HL-60 (cell line): ENCODE measurements around the gene CEP72.

Source experiments
- DNase-seq, 2 experiments: peaks; one replicate each; pipeline ENCODE4 v3.0.0-alpha.2; 2010 to 2020; ENCODE audit warnings: low read depth in 1 of 2, low spot score in 1 of 2
- H3K27ac ChIP-seq: fragments of 250-450 bp; sonication (Bioruptor Pico); replicated peaks from 2 replicates; pipeline ENCODE4 v1.5.1; 2020; ENCODE audit warnings: mild to moderate bottlenecking, moderate library complexity
- H3K27me3 ChIP-seq: fragments of 250-450 bp; sonication (Bioruptor Pico); 2 replicates; pipeline ENCODE4 v1.5.1; 2021; ENCODE audit warnings: mild to moderate bottlenecking, moderate library complexity; ENCODE audit not compliant: insufficient read depth, poor library complexity, severe bottlenecking
- H3K4me3 ChIP-seq: replicated peaks from 2 replicates; pipeline ENCODE4 v1.5.1; 2011; ENCODE audit warnings: mild to moderate bottlenecking, control low read depth, low read length; ENCODE audit not compliant: insufficient read depth
- GABPA ChIP-seq: IDR thresholded peaks from 2 replicates; pipeline ENCODE4 v1.6.1; 2012; ENCODE audit warnings: low read depth
- POLR2AphosphoS5 ChIP-seq: IDR thresholded peaks from 2 replicates; pipeline ENCODE4 v1.6.1; 2012; ENCODE audit warnings: low read depth
- SPI1 ChIP-seq: IDR thresholded peaks from 2 replicates; pipeline ENCODE4 v1.6.1; 2012; ENCODE audit warnings: low read depth, mild to moderate bottlenecking, borderline replicate concordance
- TF ChIP-seq, protein P1 (sequence below): IDR thresholded peaks from one replicate; pipeline ENCODE4 v1.5.1; 2011; ENCODE audit warnings: low read length, control low read depth, inconsistent platforms; ENCODE audit not compliant: insufficient read depth
- TF ChIP-seq, protein P2 (sequence below): IDR thresholded peaks from 2 replicates; pipeline ENCODE4 v1.6.1; 2012; ENCODE audit warnings: low read depth; ENCODE audit not compliant: insufficient replicate concordance

The CEP72 gene

DNA sequence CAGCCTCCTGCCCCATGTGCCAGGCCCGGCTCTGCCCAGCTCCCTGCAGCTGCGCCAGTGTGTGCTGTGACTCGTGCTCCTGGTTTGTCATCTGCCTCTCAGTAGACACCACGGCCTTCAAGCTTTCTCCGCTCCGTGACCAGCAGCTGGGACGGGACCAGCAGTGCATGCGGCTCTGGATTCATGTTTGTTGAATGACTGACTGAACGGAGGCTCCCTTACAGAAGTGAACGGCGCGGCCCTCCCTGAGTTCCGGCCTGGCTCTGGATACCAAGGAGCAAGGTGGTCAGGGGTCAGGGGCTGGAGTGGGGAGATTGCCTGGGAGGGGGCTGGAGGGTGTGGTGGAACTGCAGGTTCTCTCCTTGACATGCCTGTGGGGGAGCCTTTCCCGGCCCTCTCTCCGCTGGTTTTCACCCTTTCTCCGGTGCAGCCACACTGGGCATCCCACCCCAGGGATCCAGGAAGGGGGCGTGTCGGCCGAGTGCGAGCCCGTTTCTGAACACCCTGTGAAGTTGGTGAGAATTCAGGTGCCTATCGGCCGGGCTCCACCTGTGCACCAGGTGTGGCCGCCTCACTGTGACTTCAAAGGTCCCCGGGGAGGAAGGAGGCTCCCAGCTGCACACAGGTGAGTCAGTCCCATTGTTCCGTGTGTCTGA, 11.1 kb upstream of the CEP72 start:
- TF ChIP-seq POLR2AphosphoS5 = no peak
- TF ChIP-seq, protein P1, sequence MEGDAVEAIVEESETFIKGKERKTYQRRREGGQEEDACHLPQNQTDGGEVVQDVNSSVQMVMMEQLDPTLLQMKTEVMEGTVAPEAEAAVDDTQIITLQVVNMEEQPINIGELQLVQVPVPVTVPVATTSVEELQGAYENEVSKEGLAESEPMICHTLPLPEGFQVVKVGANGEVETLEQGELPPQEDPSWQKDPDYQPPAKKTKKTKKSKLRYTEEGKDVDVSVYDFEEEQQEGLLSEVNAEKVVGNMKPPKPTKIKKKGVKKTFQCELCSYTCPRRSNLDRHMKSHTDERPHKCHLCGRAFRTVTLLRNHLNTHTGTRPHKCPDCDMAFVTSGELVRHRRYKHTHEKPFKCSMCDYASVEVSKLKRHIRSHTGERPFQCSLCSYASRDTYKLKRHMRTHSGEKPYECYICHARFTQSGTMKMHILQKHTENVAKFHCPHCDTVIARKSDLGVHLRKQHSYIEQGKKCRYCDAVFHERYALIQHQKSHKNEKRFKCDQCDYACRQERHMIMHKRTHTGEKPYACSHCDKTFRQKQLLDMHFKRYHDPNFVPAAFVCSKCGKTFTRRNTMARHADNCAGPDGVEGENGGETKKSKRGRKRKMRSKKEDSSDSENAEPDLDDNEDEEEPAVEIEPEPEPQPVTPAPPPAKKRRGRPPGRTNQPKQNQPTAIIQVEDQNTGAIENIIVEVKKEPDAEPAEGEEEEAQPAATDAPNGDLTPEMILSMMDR = no peak
- no peak for TF ChIP-seq SPI1
- TF ChIP-seq, protein P2, sequence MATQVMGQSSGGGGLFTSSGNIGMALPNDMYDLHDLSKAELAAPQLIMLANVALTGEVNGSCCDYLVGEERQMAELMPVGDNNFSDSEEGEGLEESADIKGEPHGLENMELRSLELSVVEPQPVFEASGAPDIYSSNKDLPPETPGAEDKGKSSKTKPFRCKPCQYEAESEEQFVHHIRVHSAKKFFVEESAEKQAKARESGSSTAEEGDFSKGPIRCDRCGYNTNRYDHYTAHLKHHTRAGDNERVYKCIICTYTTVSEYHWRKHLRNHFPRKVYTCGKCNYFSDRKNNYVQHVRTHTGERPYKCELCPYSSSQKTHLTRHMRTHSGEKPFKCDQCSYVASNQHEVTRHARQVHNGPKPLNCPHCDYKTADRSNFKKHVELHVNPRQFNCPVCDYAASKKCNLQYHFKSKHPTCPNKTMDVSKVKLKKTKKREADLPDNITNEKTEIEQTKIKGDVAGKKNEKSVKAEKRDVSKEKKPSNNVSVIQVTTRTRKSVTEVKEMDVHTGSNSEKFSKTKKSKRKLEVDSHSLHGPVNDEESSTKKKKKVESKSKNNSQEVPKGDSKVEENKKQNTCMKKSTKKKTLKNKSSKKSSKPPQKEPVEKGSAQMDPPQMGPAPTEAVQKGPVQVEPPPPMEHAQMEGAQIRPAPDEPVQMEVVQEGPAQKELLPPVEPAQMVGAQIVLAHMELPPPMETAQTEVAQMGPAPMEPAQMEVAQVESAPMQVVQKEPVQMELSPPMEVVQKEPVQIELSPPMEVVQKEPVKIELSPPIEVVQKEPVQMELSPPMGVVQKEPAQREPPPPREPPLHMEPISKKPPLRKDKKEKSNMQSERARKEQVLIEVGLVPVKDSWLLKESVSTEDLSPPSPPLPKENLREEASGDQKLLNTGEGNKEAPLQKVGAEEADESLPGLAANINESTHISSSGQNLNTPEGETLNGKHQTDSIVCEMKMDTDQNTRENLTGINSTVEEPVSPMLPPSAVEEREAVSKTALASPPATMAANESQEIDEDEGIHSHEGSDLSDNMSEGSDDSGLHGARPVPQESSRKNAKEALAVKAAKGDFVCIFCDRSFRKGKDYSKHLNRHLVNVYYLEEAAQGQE = no peak
- TF ChIP-seq GABPA = no peak
- H3K27ac ChIP-seq = no peak overlapping the region
- DNase-seq = no peak
- H3K4me3 ChIP-seq = no peak overlapping the region
- peaks cover 14% of the 10 kb centered on the region for H3K27me3 ChIP-seq

GRCh38 chr5:601771-602465, 10.2 kb upstream of the CEP72 start:
- peaks cover 14% of the 10 kb centered on the region for H3K27me3 ChIP-seq
- no peak overlapping the region for H3K27ac ChIP-seq
- H3K4me3 ChIP-seq = no peak overlapping the region
- no peak for DNase-seq
- TF ChIP-seq, protein P1 = no peak

DNA sequence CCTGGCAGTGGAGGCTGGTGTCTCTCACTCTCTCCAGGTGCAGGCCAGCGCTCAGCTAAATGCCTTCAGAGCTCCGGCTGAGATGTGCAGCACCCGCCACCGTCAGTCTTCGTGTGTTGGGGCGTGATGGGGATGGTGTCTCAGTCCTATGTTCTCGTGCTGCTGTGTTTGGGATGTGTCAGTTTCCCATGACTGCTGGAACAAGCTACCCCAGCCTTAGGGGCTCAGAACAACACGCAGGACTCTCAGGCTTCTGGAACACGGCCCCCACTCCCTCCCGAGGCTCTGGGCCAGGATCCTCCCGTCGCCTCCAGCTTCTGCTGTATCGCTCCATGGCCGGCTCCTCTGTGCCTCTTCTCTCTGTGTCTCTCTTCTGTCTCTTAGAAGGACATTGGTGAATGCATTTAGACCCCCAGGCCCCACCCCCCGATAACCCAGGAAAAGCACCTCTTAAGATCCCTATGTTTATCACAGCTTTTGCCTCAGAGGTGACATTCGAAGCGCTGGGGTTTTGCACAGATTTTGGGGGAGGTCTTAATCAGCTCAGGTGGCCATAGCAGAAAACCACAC, 9.6 kb upstream of the CEP72 start:
- no peak overlapping the region for H3K4me3 ChIP-seq
- H3K27ac ChIP-seq = no peak overlapping the region
- no peak for DNase-seq
- TF ChIP-seq, protein P2 = no peak
- H3K27me3 ChIP-seq = peaks cover 7% of the 10 kb centered on the region

- Histone ChIP-seq H3K27me3 (peaks cover 3% of the 10 kb centered on the region), H3K27ac (no peak overlapping the region), H3K4me3 (no peak overlapping the region)
- TF ChIP-seq, protein P1 = no peak
- TF ChIP-seq GABPA (no peak), POLR2AphosphoS5 (no peak), SPI1 (no peak)
- TF ChIP-seq, protein P2 = no peak
- no peak for DNase-seq
These were observed 8.8 kb upstream of the CEP72 start for GRCh38 chr5:603081-603998.
